HG02943 (cell line): ENCODE data around the gene ARHGAP18.

Experiments
- ATAC-seq: cut with Tn5 transposase; IDR thresholded peaks from one replicate; pipeline ENCODE4 v1.9.1; 2021; ENCODE audit warnings: mild to moderate bottlenecking, low read depth, moderate library complexity; ENCODE audit not compliant: unreplicated experiment

The ARHGAP18 gene

GRCh38 chr6:129623008-129623732 is 86.8 kb downstream of the ARHGAP18 start:
- no peak for ATAC-seq

GRCh38 chr6:129621252-129621651 is 88.7 kb downstream of the ARHGAP18 start:
- no peak for ATAC-seq

- ATAC-seq, result no peak
Measured at GRCh38 chr6:129620234-129620610, 89.8 kb downstream of the ARHGAP18 start.

GRCh38 chr6:129619579-129620233 is 90.3 kb downstream of the ARHGAP18 start:
- ATAC-seq, result no peak

- ATAC-seq, result no peak
Measured at GRCh38 chr6:129617986-129618385, 92.0 kb downstream of the ARHGAP18 start.

- ATAC-seq, result no peak
Measured at GRCh38 chr6:129615496-129615895, 94.5 kb downstream of the ARHGAP18 start.

- ATAC-seq, result no peak
Measured at GRCh38 chr6:129615020-129615419, 95.0 kb downstream of the ARHGAP18 start.

GRCh38 chr6:129614464-129614863 is 95.5 kb downstream of the ARHGAP18 start:
- no peak for ATAC-seq

- ATAC-seq, result no peak
Measured at GRCh38 chr6:129612440-129612839, 97.5 kb downstream of the ARHGAP18 start.

GRCh38 chr6:129609635-129610034 is 100.3 kb downstream of the ARHGAP18 start:
- no peak for ATAC-seq

- ATAC-seq, result no peak
Measured at GRCh38 chr6:129608886-129609537, 101.0 kb downstream of the ARHGAP18 start.

- ATAC-seq, result no peak
Measured at GRCh38 chr6:129607581-129608186, 102.3 kb downstream of the ARHGAP18 start.

- ATAC-seq, result no peak
Measured at GRCh38 chr6:129606664-129607063, 103.3 kb downstream of the ARHGAP18 start.

- ATAC-seq, result no peak
Measured at GRCh38 chr6:129605967-129606366, 104.0 kb downstream of the ARHGAP18 start.

GRCh38 chr6:129605095-129605494 is 104.9 kb downstream of the ARHGAP18 start:
- ATAC-seq, result no peak

GRCh38 chr6:129604321-129604720 is 105.7 kb downstream of the ARHGAP18 start:
- no peak for ATAC-seq

GRCh38 chr6:129603741-129604140 is 106.2 kb downstream of the ARHGAP18 start:
- ATAC-seq, result no peak

- ATAC-seq, result no peak
Measured at GRCh38 chr6:129601323-129601722, 108.7 kb downstream of the ARHGAP18 start.

GRCh38 chr6:129599467-129599866 is 110.5 kb downstream of the ARHGAP18 start:
- no peak for ATAC-seq

- ATAC-seq, result no peak
Measured at GRCh38 chr6:129598244-129599187, 111.5 kb downstream of the ARHGAP18 start.
